Stimulated activated CD8-positive, alpha-beta memory T cell treated with anti-CD3 and anti-CD28 coated beads, Interleukin-15, amount 100 ng/mL, for 4 hours (primary cell): ENCODE data around the gene RGMA.
A peak's percentile ranks its signal among the peaks of the same experiment; 100 is the strongest.
"Not testable (repeated sequence)": the region's sequence is repeated elsewhere in the genome, so short reads cannot be mapped to it uniquely, and the experiment has no call there.

ENCODE experiments used
- DNase-seq, 2 donors: peaks; one replicate each; pipeline ENCODE4 v3.0.0-alpha.2; 2020; ENCODE audit warnings: low read depth in 2 of 2

The RGMA gene

DNA sequence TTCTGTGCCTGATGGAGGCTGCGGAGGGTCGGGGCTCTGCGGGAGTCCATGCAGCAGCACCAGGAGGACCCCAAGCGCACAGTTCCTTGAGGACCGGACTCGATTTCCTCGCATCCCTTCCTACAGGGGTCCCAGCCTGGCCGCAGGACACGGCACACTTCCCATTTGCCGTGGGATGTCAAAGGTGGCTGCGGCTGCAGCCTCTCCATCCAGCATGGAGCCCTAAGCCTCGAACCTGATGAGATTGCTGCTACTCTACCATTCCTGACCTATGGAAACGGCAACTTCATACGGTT is 40.6 kb downstream of the RGMA start:
- DNase-seq: no peak

DNA sequence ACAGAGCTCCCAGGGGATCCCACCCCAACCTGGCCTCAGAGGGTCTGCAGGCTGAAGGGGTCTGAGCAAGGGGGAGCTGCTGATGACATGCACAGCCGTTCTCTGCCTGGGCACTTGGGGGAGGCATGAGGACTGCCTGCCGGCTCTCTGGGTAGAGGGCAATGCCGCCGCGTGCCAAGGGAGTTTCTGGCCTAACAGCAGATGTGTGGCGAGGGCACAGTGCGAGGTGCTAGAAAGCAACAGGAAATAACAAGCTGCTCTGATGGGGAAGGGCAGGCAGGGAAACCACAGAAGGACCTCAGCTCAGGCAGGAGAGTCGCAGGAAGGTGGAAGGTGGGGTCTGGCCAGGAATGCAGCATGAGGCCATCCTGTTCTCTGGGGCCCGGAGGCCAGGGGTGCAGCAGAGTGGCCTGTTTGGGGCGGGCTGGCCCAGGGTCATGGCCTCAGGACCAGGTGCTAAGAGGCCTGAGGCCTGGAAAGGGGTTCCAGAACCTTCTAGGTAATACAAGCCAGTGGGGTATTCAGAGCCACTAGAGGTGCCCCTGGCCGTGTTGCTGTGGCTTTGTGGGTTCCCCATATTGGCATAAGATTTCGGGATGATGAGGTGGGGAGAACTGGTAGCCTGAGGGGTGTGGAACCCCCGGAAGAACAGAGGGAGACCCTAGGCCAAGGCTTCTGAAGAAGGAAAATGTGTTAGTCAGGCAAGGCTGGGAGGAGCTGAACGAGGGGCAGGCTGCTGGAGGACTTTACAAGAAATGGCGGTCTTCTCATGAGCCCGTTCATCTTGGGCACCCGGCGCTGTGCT is 41.2 kb downstream of the RGMA start:
- DNase-seq: peak in 1 of 2 donors; percentile 15

GRCh38 chr15:93046721-93047120 is 42.3 kb downstream of the RGMA start:
- no peak for DNase-seq

DNA sequence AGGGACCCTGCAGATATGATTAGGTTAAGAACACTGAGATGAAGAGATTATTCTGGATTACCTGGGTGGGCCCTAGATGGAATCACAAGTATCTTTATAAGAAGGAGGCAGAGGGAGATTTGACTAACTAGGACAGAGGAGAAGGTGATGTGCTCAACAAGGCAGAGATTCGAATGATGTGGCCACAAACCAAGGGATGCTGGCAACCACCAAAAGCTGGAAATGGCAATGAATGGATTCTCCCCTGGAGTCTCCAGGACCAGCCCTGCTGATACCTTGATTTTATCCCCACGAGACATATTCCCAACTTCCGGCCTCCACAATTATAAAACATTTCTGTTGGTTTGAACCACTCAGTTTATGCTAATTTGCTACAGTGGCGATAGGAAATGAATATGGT is 42.9 kb downstream of the RGMA start:
- DNase-seq: no peak

GRCh38 chr15:93045191-93045785 is 43.7 kb downstream of the RGMA start:
- DNase-seq: no peak

- DNase-seq: no peak
These were observed 44.5 kb downstream of the RGMA start for GRCh38 chr15:93044301-93045190.

- no peak for DNase-seq
These were observed 45.2 kb downstream of the RGMA start for GRCh38 chr15:93043621-93044300.

GRCh38 chr15:93042691-93043378 is 46.2 kb downstream of the RGMA start:
- DNase-seq: no peak

- no peak for DNase-seq
These were observed 46.8 kb downstream of the RGMA start for GRCh38 chr15:93042211-93042610.

DNA sequence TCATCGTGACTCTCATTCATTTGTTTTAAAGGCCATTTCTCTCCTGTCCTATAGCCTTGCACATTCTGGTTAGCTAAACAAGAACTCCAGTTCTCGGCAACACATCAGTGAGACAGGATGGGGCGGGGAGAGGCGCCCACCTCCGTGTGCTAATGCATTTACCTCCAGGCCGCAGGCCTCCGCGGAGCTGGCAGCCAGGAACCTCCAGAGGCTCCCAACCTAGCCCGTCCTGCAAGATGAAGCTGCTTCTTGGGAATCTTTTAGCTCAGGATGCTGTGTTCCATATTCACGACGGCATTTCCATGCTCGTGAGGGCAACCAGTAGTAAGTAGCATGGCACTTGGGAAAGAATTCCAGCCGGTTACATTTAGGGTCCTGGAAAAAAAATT is 47.9 kb downstream of the RGMA start:
- DNase-seq: no peak

GRCh38 chr15:93040288-93041158 is 48.5 kb downstream of the RGMA start:
- DNase-seq: no peak

GRCh38 chr15:93039562-93040287 is 49.3 kb downstream of the RGMA start:
- not testable (repeated sequence) for DNase-seq

DNA sequence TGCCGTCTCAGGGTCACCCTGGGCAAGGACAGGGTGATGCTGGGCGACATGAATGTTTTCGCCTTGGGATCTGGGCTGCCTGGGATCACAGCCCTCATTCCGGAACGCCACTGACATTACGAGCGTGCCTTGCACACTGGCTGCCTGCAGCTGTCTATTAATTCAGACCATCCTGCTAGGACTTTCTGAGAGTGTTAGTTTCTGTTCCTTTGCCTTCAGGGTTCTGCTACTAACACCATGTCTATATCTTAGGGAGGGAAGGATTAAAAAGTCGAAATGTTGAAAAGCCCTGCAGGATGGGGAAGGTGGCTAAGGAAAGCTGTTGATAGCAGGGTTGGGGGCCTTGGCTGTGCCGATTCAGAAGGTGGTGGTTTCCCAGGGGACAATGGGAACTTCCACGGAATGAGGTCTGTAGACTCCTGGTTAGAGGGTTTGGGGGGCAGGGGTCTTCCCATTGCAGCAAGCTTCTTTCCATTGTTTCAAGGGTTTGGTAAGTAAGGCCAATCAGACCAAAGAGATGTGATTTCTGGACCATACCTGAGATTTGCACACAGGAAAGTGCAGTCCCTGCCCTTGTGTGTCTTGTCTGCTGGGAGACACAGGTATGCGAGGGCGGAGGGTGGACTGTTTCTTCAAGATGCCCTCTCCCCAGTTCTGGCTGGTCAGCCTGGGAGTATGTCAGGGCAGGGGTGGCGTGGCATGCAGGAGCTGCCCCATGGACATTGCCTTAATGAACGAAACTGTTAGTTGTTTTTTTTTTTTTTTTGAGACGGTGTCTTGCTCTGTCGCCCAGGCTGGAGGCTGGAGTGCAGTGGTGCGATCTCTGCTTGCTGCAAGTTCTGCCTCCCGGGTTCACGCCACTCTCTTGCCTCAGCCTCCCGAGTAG is 50.9 kb downstream of the RGMA start:
- no peak for DNase-seq

DNA sequence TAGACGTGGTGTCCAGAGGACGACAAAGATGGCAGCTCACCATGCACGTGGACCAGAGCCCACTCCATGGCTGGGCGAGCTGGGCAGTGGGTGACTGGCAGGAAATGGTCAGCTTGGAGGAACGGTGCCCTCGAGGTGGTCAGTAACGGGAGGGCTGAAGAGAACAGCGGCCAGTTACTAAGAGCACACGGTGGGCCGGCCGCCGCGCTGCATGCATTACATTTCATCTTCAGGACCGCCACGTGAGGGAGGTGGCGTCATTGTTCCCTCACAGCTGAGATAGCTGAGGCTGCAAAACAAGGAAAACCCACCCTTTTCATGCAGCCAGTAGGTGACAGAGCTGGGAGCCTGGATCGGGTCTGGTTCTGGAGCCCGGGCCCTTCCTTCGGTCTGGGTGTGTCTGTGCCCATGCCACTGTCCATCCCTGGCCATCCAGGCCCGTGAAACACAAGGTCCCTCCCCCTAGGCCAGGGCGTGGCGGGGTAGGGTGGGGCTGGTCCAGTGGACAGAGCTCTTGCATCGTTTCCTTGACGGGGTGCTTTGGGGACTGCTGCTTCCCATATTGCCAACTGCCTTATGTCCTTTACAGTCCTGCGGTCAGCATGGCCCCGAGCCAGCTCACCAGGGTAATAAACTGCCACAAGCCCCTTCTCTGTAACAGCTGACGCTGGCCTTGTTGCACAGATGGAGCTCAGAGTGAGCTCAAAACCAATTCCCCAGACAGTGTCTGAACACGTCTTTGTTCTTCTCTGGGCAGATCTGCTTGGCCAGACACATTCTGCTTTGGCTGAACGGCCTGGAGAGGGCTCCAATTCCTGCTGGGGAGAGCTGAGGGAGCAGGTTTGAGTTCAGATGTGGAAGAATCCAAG is 51.8 kb downstream of the RGMA start:
- no peak for DNase-seq

DNA sequence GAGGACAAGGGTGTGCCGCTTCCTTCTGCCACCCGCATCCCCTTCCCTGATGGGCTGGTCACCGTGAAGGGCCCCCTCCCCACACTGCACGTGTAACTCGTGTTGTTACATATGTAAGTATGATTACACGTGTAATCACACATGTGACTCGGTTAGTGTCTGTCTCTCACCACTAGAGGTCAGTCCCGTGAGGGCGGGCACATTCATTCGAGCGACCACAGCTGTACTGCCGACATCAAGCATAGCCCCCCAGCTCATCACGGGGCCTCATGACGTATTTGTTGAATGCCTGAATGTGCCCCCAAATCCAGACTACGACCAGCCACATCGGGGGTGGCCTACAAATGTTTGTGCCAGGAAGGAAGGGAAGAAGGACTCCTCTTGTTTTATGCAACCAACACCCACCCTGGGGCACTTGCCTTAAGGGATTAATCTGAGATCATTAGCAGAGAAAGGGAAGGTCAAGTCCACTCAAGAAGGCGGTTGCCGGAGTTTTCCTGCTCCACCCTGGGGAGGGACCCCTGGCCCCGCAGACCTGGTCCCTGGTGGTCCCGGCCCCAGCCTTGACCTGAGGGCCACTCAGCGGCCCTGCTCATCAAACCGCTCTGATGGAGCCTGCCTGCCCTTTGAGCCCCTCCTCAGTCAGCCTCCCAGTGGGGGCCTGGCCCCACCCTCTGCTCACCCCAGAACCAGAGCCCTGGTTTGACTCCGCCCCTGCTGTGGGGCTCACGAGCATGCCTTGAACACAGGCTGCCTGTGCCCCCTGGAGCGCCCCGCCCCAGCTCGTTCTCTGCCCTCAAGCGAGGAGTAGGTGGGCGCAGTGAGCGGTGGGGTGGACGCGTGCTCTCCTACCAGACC is 52.8 kb downstream of the RGMA start:
- DNase-seq: peak in 1 of 2 donors; percentile 11

GRCh38 chr15:93035092-93035915 is 53.7 kb downstream of the RGMA start:
- DNase-seq: no peak
